Measurements from ENCODE around the gene LIMS1.

The LIMS1 gene

DNA sequence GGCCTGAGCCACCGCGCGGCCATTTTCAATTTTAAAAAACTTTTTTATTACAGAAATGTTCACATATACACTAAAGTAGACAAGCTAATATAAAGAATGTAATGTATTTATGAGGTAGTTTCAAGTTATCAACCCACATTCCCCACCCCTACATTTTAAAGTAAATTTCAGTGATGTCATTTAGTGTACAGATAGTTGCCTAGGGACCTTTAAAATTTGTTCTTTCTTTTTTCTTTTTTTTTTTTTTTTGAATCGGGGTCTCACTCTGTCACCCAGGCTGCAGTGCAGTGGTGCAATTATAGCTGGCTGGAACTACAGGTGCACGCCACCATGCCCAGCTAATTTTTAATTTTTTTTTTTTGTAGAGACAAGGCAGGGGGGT is 2.6 kb upstream of the LIMS1 start:
- Histone ChIP-seq H3K4ac (ENCODE audit: low read depth, low read length) (no peak overlapping the region), H3K79me1 (ENCODE audit: low read length) (peaks cover 8% of the 10 kb centered on the region), H3K36me3 (ENCODE audit: control insufficient read depth, insufficient read depth, low read length) (no peaks in the 10 kb centered on the region), H4K5ac (ENCODE audit: low read length) (no peak overlapping the region), H3K4me3 (ENCODE audit: low read length) (no peak overlapping the region), H3K9ac (ENCODE audit: low read length) (no peak overlapping the region), H2BK15ac (replicated peaks; ENCODE audit: low read depth) (no peak overlapping the region), H3K4me1 (ENCODE audit: control insufficient read depth, low read depth, low read length) (no peaks in the 10 kb centered on the region), H3K27me3 (ENCODE audit: insufficient read depth, low read length, poor library complexity) (no peaks in the 10 kb centered on the region), H2AK5ac (ENCODE audit: low read length) (no peak overlapping the region), H2BK5ac (ENCODE audit: low read length) (no peak overlapping the region), H3K56ac (ENCODE audit: low read length) (no peak overlapping the region), H3K18ac (ENCODE audit: low read length) (no peak overlapping the region), H3K23ac (ENCODE audit: low read length) (no peak overlapping the region), H3K27ac (ENCODE audit: low read depth, low read length) (no peak overlapping the region), H3K79me2 (ENCODE audit: control insufficient read depth, insufficient read depth, low read length) (peaks cover 16% of the 10 kb centered on the region), H4K8ac (ENCODE audit: low read depth, low read length) (no peak overlapping the region), H3K4me2 (ENCODE audit: low read length) (no peak overlapping the region), H2BK120ac (ENCODE audit: low read depth, low read length) (no peak overlapping the region)
- no CpG with 5 or more reads among the region's 5 CpGs for WGBS (ENCODE audit: extremely low coverage, insufficient coverage, low lambda C conversion rate)
- no peak for DNase-seq

DNA sequence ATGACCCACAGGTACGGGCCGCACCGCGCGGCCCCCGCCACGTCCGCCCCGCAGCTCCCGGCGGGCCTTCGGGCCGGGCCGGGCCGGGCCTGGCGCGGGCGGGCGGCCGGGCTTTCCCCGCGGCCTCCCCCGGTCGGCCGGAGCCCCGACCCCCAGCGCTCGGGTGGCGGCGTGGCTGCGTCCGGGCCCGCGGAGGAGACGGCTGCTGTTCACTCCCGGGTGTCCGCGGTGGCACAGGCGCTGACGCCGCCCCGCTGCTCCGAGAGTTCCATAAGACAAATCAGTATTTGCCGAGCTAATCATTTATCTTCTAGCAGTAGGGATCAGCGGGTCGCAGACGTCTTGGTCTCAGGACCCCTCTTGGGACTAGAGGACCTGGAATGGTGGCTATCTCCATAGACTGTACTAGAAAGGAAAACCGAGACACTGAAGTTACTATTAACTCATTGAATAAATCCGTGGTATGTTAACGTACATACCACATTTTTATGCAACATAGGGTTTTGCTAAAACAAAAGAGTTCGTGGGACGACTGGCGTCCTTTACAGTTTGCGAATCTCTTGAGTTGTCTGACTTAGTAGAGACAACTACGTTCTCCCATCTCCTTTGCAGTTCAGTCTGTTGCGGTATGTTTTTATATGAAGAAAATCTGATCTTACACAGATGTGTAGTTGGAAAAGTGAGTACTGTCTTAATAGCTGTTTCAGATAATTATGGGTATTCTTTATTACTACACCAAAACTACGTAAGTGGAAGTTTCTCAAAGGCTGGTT is 500 bp downstream of the LIMS1 start:
- H2BK5ac ChIP-seq (ENCODE audit: low read length), result no peak overlapping the region
- H4K5ac ChIP-seq (ENCODE audit: low read length), result no peak overlapping the region
- peak overlapping the region; percentile 90 for H3K56ac ChIP-seq (ENCODE audit: low read length)
- peak overlapping the region; percentile 95 for H3K4ac ChIP-seq (ENCODE audit: low read depth, low read length)
- no peaks in the 10 kb centered on the region for H3K4me1 ChIP-seq (ENCODE audit: control insufficient read depth, low read depth, low read length)
- peak overlapping the region; percentile 86 for H3K4me3 ChIP-seq (ENCODE audit: low read length)
- H3K4me2 ChIP-seq (ENCODE audit: low read length), result peak overlapping the region; percentile 67
- H2BK120ac ChIP-seq (ENCODE audit: low read depth, low read length), result peak overlapping the region; percentile 62
- peak overlapping the region; percentile 100 for H3K18ac ChIP-seq (ENCODE audit: low read length)
- peak overlapping the region; percentile 56 for H3K27ac ChIP-seq (ENCODE audit: low read depth, low read length)
- no CpG with 5 or more reads among the region's 57 CpGs for WGBS (ENCODE audit: extremely low coverage, insufficient coverage, low lambda C conversion rate)
- H3K27me3 ChIP-seq (ENCODE audit: insufficient read depth, low read length, poor library complexity), result no peaks in the 10 kb centered on the region
- DNase-seq, result peak; percentile 65
- no peak overlapping the region for H2BK15ac ChIP-seq (replicated peaks; ENCODE audit: low read depth)
- peaks cover 40% of the 10 kb centered on the region for H3K79me2 ChIP-seq (ENCODE audit: control insufficient read depth, insufficient read depth, low read length)
- peaks cover 13% of the 10 kb centered on the region for H3K79me1 ChIP-seq (ENCODE audit: low read length)
- no peak overlapping the region for H2AK5ac ChIP-seq (ENCODE audit: low read length)
- no peaks in the 10 kb centered on the region for H3K36me3 ChIP-seq (ENCODE audit: control insufficient read depth, insufficient read depth, low read length)
- no peak overlapping the region for H4K8ac ChIP-seq (ENCODE audit: low read depth, low read length)
- H3K23ac ChIP-seq (ENCODE audit: low read length), result no peak overlapping the region
- peak overlapping the region; percentile 71 for H3K9ac ChIP-seq (ENCODE audit: low read length)

DNA sequence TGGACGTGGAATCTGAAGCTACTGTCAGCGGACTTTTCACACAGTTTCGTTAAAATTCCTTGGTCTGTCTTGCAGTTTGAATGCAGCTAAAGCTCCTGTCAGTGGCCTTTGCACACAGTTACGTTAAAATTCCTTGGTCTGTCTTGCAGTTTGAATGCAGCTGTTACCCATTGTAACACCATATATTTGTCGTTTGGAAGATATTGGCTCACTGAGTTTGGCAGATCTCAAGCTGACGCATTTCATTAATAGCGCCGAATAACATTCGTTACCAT is 1.0 kb downstream of the LIMS1 start:
- H3K4me2 ChIP-seq (ENCODE audit: low read length), result peak overlapping the region; percentile 67
- no peak overlapping the region for H4K8ac ChIP-seq (ENCODE audit: low read depth, low read length)
- H4K5ac ChIP-seq (ENCODE audit: low read length), result no peak overlapping the region
- no peak overlapping the region for H2BK5ac ChIP-seq (ENCODE audit: low read length)
- H3K4me3 ChIP-seq (ENCODE audit: low read length), result peak overlapping the region; percentile 86
- H3K4me1 ChIP-seq (ENCODE audit: control insufficient read depth, low read depth, low read length), result no peaks in the 10 kb centered on the region
- no peaks in the 10 kb centered on the region for H3K36me3 ChIP-seq (ENCODE audit: control insufficient read depth, insufficient read depth, low read length)
- WGBS (ENCODE audit: extremely low coverage, insufficient coverage, low lambda C conversion rate), result no CpG with 5 or more reads among the region's 9 CpGs
- no peak overlapping the region for H3K23ac ChIP-seq (ENCODE audit: low read length)
- H3K27ac ChIP-seq (ENCODE audit: low read depth, low read length), result no peak overlapping the region
- peak overlapping the region; percentile 90 for H3K56ac ChIP-seq (ENCODE audit: low read length)
- H2AK5ac ChIP-seq (ENCODE audit: low read length), result no peak overlapping the region
- no peak overlapping the region for H3K4ac ChIP-seq (ENCODE audit: low read depth, low read length)
- peaks cover 13% of the 10 kb centered on the region for H3K79me1 ChIP-seq (ENCODE audit: low read length)
- peak; percentile 20 for DNase-seq
- no peak overlapping the region for H3K18ac ChIP-seq (ENCODE audit: low read length)
- peak overlapping the region; percentile 71 for H3K9ac ChIP-seq (ENCODE audit: low read length)
- no peak overlapping the region for H2BK15ac ChIP-seq (replicated peaks; ENCODE audit: low read depth)
- H2BK120ac ChIP-seq (ENCODE audit: low read depth, low read length), result no peak overlapping the region
- H3K27me3 ChIP-seq (ENCODE audit: insufficient read depth, low read length, poor library complexity), result no peaks in the 10 kb centered on the region
- peaks cover 40% of the 10 kb centered on the region for H3K79me2 ChIP-seq (ENCODE audit: control insufficient read depth, insufficient read depth, low read length)

DNA sequence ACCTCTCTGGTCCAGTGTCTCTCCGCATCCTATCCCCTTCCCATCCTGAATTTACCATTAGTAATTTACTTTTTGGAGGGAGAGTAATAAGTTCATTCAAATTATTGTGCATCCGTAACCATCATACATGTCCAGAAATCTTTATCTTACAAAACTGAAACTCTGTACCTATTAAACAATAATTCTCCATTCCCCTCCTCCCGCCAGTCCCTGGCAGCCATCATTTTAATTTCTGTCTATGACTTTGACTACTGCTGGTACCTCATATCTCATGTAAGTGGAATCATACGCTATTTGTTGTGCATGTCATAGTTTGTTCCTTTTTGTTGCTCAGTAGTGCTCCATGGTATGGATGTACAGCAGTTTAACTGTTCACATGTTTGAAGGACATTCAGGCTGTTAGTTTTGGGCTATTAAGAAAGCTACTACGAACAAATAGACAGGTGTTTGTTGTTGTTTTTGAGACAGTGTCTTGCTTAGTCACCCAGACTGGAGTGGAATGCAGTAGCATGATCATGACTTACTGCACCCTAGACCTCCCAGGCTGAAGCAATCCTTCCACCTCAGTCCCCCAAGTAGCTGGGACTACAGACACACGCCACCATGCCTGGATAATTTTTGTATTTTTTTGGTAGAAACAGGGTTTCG is 2.0 kb downstream of the LIMS1 start:
- Histone ChIP-seq H3K27ac (ENCODE audit: low read depth, low read length) (no peak overlapping the region), H4K5ac (ENCODE audit: low read length) (no peak overlapping the region), H3K4ac (ENCODE audit: low read depth, low read length) (no peak overlapping the region), H2BK120ac (ENCODE audit: low read depth, low read length) (no peak overlapping the region), H2BK15ac (replicated peaks; ENCODE audit: low read depth) (no peak overlapping the region), H3K4me2 (ENCODE audit: low read length) (no peak overlapping the region), H3K23ac (ENCODE audit: low read length) (peak overlapping the region; percentile 9), H2AK5ac (ENCODE audit: low read length) (no peak overlapping the region), H3K79me2 (ENCODE audit: control insufficient read depth, insufficient read depth, low read length) (peaks cover 48% of the 10 kb centered on the region), H3K4me3 (ENCODE audit: low read length) (no peak overlapping the region), H3K9ac (ENCODE audit: low read length) (no peak overlapping the region), H3K4me1 (ENCODE audit: control insufficient read depth, low read depth, low read length) (no peaks in the 10 kb centered on the region), H4K8ac (ENCODE audit: low read depth, low read length) (no peak overlapping the region), H3K79me1 (ENCODE audit: low read length) (peaks cover 14% of the 10 kb centered on the region), H3K56ac (ENCODE audit: low read length) (peak overlapping the region; percentile 3), H3K18ac (ENCODE audit: low read length) (no peak overlapping the region), H3K36me3 (ENCODE audit: control insufficient read depth, insufficient read depth, low read length) (no peaks in the 10 kb centered on the region), H2BK5ac (ENCODE audit: low read length) (no peak overlapping the region), H3K27me3 (ENCODE audit: insufficient read depth, low read length, poor library complexity) (no peaks in the 10 kb centered on the region)
- WGBS (ENCODE audit: extremely low coverage, insufficient coverage, low lambda C conversion rate), result no CpG with 5 or more reads among the region's 7 CpGs
- peak; percentile 42 for DNase-seq

DNA sequence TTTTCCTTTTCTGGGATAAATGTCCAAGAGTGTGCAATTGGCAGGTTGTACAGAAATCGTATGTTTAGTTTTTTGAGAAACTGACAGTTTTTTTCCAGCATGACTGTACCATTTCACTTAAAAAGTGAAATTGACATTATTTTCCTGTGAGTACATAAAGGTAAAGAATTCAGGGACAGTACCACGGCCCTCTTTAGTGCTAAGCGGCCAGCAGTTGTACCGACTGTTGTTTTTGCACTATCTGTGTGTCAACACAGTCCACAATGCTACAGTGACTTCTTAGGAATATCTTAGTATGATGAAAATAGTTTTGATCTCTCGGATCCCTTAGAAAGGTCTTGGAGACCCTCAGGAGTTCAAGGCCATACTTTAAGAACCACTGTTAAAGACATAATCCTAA is 2.6 kb downstream of the LIMS1 start:
- Histone ChIP-seq H3K4me1 (ENCODE audit: control insufficient read depth, low read depth, low read length) (no peaks in the 10 kb centered on the region), H2BK5ac (ENCODE audit: low read length) (no peak overlapping the region), H3K18ac (ENCODE audit: low read length) (no peak overlapping the region), H4K8ac (ENCODE audit: low read depth, low read length) (no peak overlapping the region), H3K27me3 (ENCODE audit: insufficient read depth, low read length, poor library complexity) (no peaks in the 10 kb centered on the region), H3K79me2 (ENCODE audit: control insufficient read depth, insufficient read depth, low read length) (peaks cover 51% of the 10 kb centered on the region), H3K9ac (ENCODE audit: low read length) (no peak overlapping the region), H3K56ac (ENCODE audit: low read length) (peak overlapping the region; percentile 3), H3K4ac (ENCODE audit: low read depth, low read length) (no peak overlapping the region), H3K4me2 (ENCODE audit: low read length) (no peak overlapping the region), H3K4me3 (ENCODE audit: low read length) (no peak overlapping the region), H3K79me1 (ENCODE audit: low read length) (peaks cover 17% of the 10 kb centered on the region), H4K5ac (ENCODE audit: low read length) (no peak overlapping the region), H3K27ac (ENCODE audit: low read depth, low read length) (no peak overlapping the region), H2BK120ac (ENCODE audit: low read depth, low read length) (no peak overlapping the region), H2AK5ac (ENCODE audit: low read length) (no peak overlapping the region), H3K23ac (ENCODE audit: low read length) (no peak overlapping the region), H3K36me3 (ENCODE audit: control insufficient read depth, insufficient read depth, low read length) (no peaks in the 10 kb centered on the region), H2BK15ac (replicated peaks; ENCODE audit: low read depth) (no peak overlapping the region)
- DNase-seq, result no peak
- no CpG with 5 or more reads among the region's 5 CpGs for WGBS (ENCODE audit: extremely low coverage, insufficient coverage, low lambda C conversion rate)
